Sigmoid colon (tissue), 4 donors: ENCODE measurements around the gene CAV3.

Experiments used
- POLR2A ChIP-seq, 2 donors: fragments of 450-650 bp; IDR thresholded peaks; one replicate each; pipeline ENCODE4 v1.6.1; 2016; ENCODE audit warnings: antibody characterized with exemption in 2 of 2, mild to moderate bottlenecking in 2 of 2, moderate library complexity in 2 of 2
- POLR2AphosphoS5 ChIP-seq, 4 donors: sonication (generic); formaldehyde crosslinking; IDR thresholded peaks; one replicate each; pipeline ENCODE4 v1.6.1; 2017; ENCODE audit warnings: antibody characterized with exemption in 4 of 4
- TF ChIP-seq, protein P1 (sequence below), 4 experiments: fragments of 450-650 bp in 3 of 4; fragments of 200-600 bp in 1 of 4; IDR thresholded peaks; one replicate each; pipeline ENCODE4 v1.5.1; 2016 to 2019; ENCODE audit warnings: antibody characterized with exemption in 4 of 4, mild to moderate bottlenecking in 3 of 4, moderate library complexity in 2 of 4

DNA sequence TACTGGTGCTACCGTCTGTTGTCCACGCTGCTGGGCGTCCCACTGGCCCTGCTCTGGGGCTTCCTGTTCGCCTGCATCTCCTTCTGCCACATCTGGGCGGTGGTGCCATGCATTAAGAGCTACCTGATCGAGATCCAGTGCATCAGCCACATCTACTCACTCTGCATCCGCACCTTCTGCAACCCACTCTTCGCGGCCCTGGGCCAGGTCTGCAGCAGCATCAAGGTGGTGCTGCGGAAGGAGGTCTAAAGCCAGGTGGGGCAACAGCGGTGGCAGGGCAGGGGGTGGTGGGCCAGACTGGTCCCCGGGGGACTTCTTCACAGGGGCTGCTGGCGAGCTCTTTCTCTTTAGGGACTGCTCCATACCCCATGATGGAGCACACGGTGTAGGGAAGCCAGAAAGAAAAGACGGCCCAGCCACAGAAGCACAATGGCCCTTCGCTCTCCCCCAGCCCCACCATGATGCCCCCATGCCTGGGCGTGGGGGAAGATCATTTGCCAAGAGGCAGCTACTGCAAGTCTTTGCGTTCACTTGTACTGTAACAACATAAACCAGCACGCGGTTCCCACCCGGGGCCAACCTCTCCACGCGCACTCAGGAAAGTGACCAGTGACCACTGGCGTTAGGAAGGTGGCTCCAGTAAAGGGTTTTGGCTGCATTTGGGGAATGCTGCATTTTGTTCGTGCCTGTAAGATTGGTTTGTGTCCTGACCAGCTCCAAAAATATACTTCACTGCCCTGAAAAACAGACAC, 12.2 kb downstream of the CAV3 start:
- TF ChIP-seq, protein P1, sequence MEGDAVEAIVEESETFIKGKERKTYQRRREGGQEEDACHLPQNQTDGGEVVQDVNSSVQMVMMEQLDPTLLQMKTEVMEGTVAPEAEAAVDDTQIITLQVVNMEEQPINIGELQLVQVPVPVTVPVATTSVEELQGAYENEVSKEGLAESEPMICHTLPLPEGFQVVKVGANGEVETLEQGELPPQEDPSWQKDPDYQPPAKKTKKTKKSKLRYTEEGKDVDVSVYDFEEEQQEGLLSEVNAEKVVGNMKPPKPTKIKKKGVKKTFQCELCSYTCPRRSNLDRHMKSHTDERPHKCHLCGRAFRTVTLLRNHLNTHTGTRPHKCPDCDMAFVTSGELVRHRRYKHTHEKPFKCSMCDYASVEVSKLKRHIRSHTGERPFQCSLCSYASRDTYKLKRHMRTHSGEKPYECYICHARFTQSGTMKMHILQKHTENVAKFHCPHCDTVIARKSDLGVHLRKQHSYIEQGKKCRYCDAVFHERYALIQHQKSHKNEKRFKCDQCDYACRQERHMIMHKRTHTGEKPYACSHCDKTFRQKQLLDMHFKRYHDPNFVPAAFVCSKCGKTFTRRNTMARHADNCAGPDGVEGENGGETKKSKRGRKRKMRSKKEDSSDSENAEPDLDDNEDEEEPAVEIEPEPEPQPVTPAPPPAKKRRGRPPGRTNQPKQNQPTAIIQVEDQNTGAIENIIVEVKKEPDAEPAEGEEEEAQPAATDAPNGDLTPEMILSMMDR (IDR thresholded peaks at IDR 0.05), result no peak
- TF ChIP-seq POLR2A (IDR thresholded peaks at IDR 0.05) (no peak), POLR2AphosphoS5 (IDR thresholded peaks at IDR 0.05) (no peak)
